HG02938 (cell line): ENCODE measurements around the gene DACH1.

Source experiments
- ATAC-seq: cut with Tn5 transposase; IDR thresholded peaks from one replicate; pipeline ENCODE4 v1.9.1; 2021; ENCODE audit warnings: mild to moderate bottlenecking, moderate library complexity; ENCODE audit not compliant: unreplicated experiment

The DACH1 gene

DNA sequence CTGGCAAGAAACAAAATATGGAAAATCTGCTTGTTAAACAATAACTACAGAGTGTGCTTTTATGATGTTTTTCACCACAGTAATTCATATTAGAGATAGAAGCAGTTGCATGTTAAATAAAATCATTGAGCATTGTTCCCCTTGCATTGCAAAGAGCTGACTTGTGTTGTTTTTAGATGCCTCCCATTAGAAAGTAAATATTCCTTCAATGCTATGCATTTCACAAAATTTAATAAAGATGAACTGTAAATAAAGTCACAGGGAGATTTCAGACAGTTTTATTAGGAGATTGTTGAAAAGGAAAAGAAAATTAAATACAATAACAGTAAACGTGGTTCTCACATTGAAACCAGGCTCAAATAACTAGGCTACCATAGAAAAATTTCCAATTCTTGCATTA lies 429.3 kb downstream of the DACH1 start:
- no peak for ATAC-seq

GRCh38 chr13:71430681-71431080 lies 436.3 kb downstream of the DACH1 start:
- no peak for ATAC-seq

GRCh38 chr13:71417205-71417604 lies 449.8 kb downstream of the DACH1 start:
- no peak for ATAC-seq

DNA sequence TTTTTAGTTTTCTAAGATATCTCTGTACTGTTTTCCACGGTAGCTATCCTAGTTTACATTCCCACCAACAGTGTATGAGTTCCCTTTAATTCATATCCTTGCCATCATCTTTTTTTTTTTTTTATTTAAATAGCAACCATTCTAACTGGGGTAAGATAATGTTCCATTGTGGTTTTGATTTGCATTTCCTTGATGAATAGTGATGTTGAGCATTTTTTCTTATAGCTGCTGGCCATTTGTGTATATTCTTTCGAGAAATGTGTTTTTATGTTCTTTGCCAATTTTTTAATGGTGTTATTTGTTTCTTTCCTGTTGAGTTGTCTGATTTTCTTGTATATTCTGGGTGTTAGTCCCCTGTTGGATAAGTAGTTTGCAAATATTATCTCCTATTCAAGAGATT lies 454.8 kb downstream of the DACH1 start:
- ATAC-seq: no peak

GRCh38 chr13:71408416-71408815 lies 458.6 kb downstream of the DACH1 start:
- no peak for ATAC-seq

GRCh38 chr13:71399631-71400215 lies 467.3 kb downstream of the DACH1 start:
- no peak for ATAC-seq

DNA sequence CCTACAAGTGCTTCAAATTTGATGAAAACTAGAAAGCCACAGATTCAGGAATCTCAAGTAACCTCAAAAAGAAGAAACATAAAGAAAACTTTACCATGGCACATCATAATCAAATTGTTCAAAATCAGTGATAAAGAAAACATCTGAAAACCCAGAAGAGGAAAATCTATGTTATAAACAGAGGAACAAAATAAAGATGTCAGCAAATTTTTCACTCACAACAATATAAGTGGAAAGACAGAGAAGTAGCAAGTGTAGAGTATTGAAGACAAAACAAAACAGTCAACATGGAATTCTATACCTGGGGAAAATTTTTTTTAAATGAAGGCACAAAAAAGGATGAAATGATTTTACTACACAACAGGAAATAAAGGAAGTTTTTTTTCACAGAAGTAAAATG lies 470.9 kb downstream of the DACH1 start:
- ATAC-seq: no peak

GRCh38 chr13:71395053-71395452 lies 472.0 kb downstream of the DACH1 start:
- ATAC-seq: no peak

GRCh38 chr13:71394176-71394575 lies 472.8 kb downstream of the DACH1 start:
- no peak for ATAC-seq
